Ectodermal cell (in vitro differentiated cells): ENCODE measurements around the gene GYPC.
"Not testable (repeated sequence)": the region's sequence is repeated elsewhere in the genome, so short reads cannot be mapped to it uniquely, and the experiment has no call there.

Source experiments
- H3K27ac ChIP-seq: 2 replicates; pipeline ENCODE4 v1.7.0; 2013; ENCODE audit warnings: mild to moderate bottlenecking, low read depth, low read length; ENCODE audit not compliant: insufficient read depth, poor library complexity, severe bottlenecking
- H3K27me3 ChIP-seq: 2 replicates; pipeline ENCODE4 v1.7.0; 2013; ENCODE audit warnings: mild to moderate bottlenecking, low read length; ENCODE audit not compliant: insufficient read depth, control insufficient read depth, poor library complexity, severe bottlenecking
- H3K36me3 ChIP-seq: one replicate; pipeline ENCODE4 v1.7.0; 2013; ENCODE audit warnings: low read length; ENCODE audit not compliant: control insufficient read depth, insufficient read depth
- H3K4me1 ChIP-seq: one replicate; pipeline ENCODE4 v1.7.0; 2013; ENCODE audit warnings: low read length; ENCODE audit not compliant: control insufficient read depth, insufficient read depth
- H3K4me3 ChIP-seq: 2 replicates; pipeline ENCODE4 v1.7.0; 2013; ENCODE audit warnings: low read depth, low read length, control low read depth; ENCODE audit not compliant: insufficient read depth
- H3K9me3 ChIP-seq: 2 replicates; pipeline ENCODE4 v1.7.0; 2013; ENCODE audit warnings: mild to moderate bottlenecking, low read length, moderate library complexity; ENCODE audit not compliant: control insufficient read depth
- WGBS, 2 experiments: methylation state at CpG; one replicate each; pipeline ENCODE4 v1.1.7; 2013; ENCODE audit warnings: missing lambda C conversion rate in 2 of 2; 5-methylcytosine and 5-hydroxymethylcytosine counted together

GYPC gene

GRCh38 chr2:126648345-126648786 lies 7.6 kb upstream of the GYPC start:
- H3K4me1 ChIP-seq, H3K27me3 ChIP-seq, H3K4me3 ChIP-seq, H3K36me3 ChIP-seq, H3K9me3 ChIP-seq, H3K27ac ChIP-seq: not testable (repeated sequence)
- 83 to 86% methylated on average over 5 of the region's 5 CpGs for WGBS, 2 experiments

GRCh38 chr2:126649101-126649500 lies 6.9 kb upstream of the GYPC start:
- H3K4me3 ChIP-seq, result no peak overlapping the region
- H3K36me3 ChIP-seq, result no peaks in the 10 kb centered on the region
- H3K27ac ChIP-seq, result no peak overlapping the region
- 97 to 100% methylated on average over 1 of the region's 1 CpG for WGBS, 2 experiments
- H3K27me3 ChIP-seq, result no peaks in the 10 kb centered on the region
- H3K4me1 ChIP-seq, result no peaks in the 10 kb centered on the region
- H3K9me3 ChIP-seq, result no peaks in the 10 kb centered on the region

- H3K27me3 ChIP-seq, result peaks cover 7% of the 10 kb centered on the region
- no peaks in the 10 kb centered on the region for H3K36me3 ChIP-seq
- H3K9me3 ChIP-seq, result no peaks in the 10 kb centered on the region
- 82 to 88% methylated on average over 3 of the region's 3 CpGs for WGBS, 2 experiments
- no peak overlapping the region for H3K27ac ChIP-seq
- H3K4me1 ChIP-seq, result peaks cover 7% of the 10 kb centered on the region
- no peak overlapping the region for H3K4me3 ChIP-seq
Observed at GRCh38 chr2:126650994-126651393, 5.0 kb upstream of the GYPC start.

GRCh38 chr2:126652323-126652891 lies 3.6 kb upstream of the GYPC start:
- Histone ChIP-seq H3K9me3 (no peaks in the 10 kb centered on the region), H3K4me3 (no peak overlapping the region), H3K27ac (no peak overlapping the region), H3K27me3 (peaks cover 7% of the 10 kb centered on the region), H3K36me3 (no peaks in the 10 kb centered on the region), H3K4me1 (peaks cover 14% of the 10 kb centered on the region)
- 92 to 100% methylated on average over 1 of the region's 1 CpG for WGBS, 2 experiments

GRCh38 chr2:126653109-126653508 lies 2.8 kb upstream of the GYPC start:
- 96 to 99% methylated on average over 4 of the region's 4 CpGs for WGBS, 2 experiments
- Histone ChIP-seq H3K9me3 (no peaks in the 10 kb centered on the region), H3K36me3 (no peaks in the 10 kb centered on the region)

GRCh38 chr2:126653761-126654160 lies 2.2 kb upstream of the GYPC start:
- H3K9me3 ChIP-seq, result no peaks in the 10 kb centered on the region
- H3K27me3 ChIP-seq, result peaks cover 7% of the 10 kb centered on the region
- peaks cover 27% of the 10 kb centered on the region for H3K4me1 ChIP-seq
- no peak overlapping the region for H3K4me3 ChIP-seq
- 95% methylated on average over 3 to 4 of the region's 4 CpGs for WGBS, 2 experiments
- H3K27ac ChIP-seq, result no peak overlapping the region
- no peaks in the 10 kb centered on the region for H3K36me3 ChIP-seq

More at GRCh38 chr2:126653109-126653508, 2.8 kb upstream of the GYPC start:
- H3K4me3 ChIP-seq, result no peak overlapping the region
- peaks cover 21% of the 10 kb centered on the region for H3K4me1 ChIP-seq
- H3K27ac ChIP-seq, result no peak overlapping the region
- H3K27me3 ChIP-seq, result peaks cover 7% of the 10 kb centered on the region

GRCh38 chr2:126655051-126655450 lies 907 bp upstream of the GYPC start:
- Histone ChIP-seq H3K36me3 (no peaks in the 10 kb centered on the region), H3K4me1 (peaks cover 39% of the 10 kb centered on the region), H3K9me3 (no peaks in the 10 kb centered on the region), H3K4me3 (no peak overlapping the region), H3K27me3 (peaks cover 7% of the 10 kb centered on the region), H3K27ac (no peak overlapping the region)
- WGBS, 2 experiments, result 75 to 78% methylated on average over 7 of the region's 7 CpGs

- peaks cover 39% of the 10 kb centered on the region for H3K4me1 ChIP-seq
Observed at GRCh38 chr2:126656431-126657147, 631 bp downstream of the GYPC start.

GRCh38 chr2:126657148-126657635 lies 1.2 kb downstream of the GYPC start:
- Histone ChIP-seq H3K9me3 (no peaks in the 10 kb centered on the region), H3K4me1 (peaks cover 39% of the 10 kb centered on the region), H3K36me3 (no peaks in the 10 kb centered on the region), H3K4me3 (peak overlapping the region; percentile 65), H3K27me3 (peaks cover 7% of the 10 kb centered on the region), H3K27ac (peak overlapping the region; percentile 77)
- 20 to 26% methylated on average over 16 of the region's 16 CpGs for WGBS, 2 experiments

More at GRCh38 chr2:126656431-126657147, 631 bp downstream of the GYPC start:
- WGBS, 2 experiments, result 1 to 2% methylated on average over 37 to 38 of the region's 38 CpGs
- no peaks in the 10 kb centered on the region for H3K9me3 ChIP-seq
- no peaks in the 10 kb centered on the region for H3K36me3 ChIP-seq
- H3K27ac ChIP-seq, result peak overlapping the region; percentile 77
- peak overlapping the region; percentile 65 for H3K4me3 ChIP-seq
- H3K27me3 ChIP-seq, result peaks cover 7% of the 10 kb centered on the region

- H3K27me3 ChIP-seq, result peaks cover 7% of the 10 kb centered on the region
- 25 to 26% methylated on average over 14 of the region's 14 CpGs for WGBS, 2 experiments
- H3K36me3 ChIP-seq, result no peaks in the 10 kb centered on the region
- H3K4me1 ChIP-seq, result peaks cover 39% of the 10 kb centered on the region
- H3K9me3 ChIP-seq, result no peaks in the 10 kb centered on the region
- H3K27ac ChIP-seq, result peak overlapping the region; percentile 77
- peak overlapping the region; percentile 65 for H3K4me3 ChIP-seq
Observed at GRCh38 chr2:126657636-126658318, 1.8 kb downstream of the GYPC start.
